Measurements from ENCODE around the gene TBL1X. TPM values are rescaled to one million over a fixed set of nuclear protein-coding genes. Genes with fewer than 3 reads are reported as not detected.
A peak's percentile ranks its signal among the peaks of the same experiment; 100 is the strongest.

Gene TBL1X
- total RNA-seq, 1 donor from 2014 or later = 49.8 TPM

DNA sequence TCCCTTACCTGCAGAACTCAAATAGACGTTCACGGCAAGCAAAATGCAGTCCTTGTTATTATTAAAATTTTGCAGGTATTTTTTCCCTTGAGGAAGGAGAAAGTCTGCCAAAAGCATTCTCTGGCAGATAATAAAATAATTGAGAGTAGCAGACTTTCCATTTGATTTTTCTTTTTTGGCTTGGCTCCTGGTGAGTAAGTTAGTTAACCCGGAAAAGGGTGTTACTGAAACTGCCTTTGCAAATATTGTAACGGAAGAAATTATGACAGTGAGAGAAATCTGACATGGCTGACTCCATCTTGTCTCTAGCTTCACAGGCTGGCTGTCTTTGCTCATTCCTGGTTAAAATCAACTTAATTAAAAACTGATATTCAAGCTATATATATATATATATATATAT, 200.3 kb downstream of the TBL1X start:
- no peak for DNase-seq (ENCODE audit: low read depth)

DNA sequence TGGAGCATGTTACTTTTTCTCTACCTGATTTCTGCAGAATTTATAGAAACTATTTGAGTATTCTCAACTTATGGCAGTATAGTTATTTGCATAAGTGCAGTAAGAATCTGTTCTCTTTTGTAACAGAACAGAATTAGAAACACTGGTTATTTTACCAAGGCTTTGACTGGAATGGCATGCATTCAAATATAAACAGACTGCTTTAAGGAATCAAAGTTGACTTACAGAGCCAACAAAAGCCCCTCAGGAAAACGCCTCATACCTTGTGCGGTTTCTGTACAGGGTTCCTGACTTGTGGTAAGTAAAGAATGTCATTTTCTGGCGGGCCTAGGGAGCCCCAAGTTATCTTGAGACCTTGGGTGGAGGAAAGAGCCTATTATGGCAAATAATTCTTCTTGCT, 203.7 kb downstream of the TBL1X start:
- peak; percentile 30 for DNase-seq (ENCODE audit: low read depth)

DNA sequence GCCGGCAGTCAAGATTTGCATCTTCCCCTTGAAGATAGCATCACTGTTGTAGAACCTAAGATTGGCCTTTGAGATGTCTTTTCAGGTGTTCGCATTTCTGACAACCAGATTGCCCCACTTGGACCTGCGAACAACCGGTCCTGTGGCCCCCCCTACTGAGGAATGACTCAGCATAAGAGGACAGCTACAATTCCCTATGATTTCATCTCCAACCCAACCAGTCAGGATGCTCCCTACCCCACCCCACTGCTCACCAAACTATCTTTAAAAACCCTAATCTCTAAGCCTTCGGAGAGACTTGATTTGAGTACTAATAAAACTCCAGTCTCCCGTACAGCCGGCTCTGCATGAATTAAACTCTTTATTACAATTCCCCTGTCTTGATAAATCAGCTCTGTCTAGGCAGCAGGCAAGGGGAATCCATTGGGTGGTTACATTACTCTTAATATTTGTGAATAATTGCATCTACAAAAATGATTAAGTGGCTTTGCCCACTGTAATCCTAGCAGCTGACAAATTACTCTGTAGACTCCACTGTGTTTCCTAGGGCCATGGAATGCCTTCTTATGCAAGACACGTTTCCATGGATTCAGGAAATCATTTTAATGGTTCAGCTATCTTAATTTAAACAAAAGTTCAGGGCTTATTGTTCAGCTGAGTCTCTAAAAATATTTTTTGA, 205.4 kb downstream of the TBL1X start:
- peak; percentile 57 for DNase-seq (ENCODE audit: low read depth)

DNA sequence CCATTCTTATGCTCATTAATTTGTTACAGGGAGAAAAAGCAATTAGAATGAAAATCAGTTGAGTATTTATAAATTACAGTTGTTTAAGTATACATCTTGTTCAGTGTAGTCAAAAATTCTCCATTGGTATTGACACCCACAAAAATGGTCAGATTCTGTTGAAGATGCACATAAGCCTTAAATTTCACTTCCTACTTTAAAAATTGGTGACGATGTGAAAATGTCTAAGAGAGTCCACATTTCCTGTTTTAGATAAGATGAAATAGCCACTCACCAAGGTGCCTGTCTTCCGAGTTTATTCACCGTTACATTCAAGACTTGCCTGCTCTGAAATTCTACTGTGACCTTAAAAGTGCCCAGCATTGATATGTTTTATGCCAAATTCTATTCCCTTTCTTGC, 207.1 kb downstream of the TBL1X start:
- DNase-seq (ENCODE audit: low read depth) = no peak

DNA sequence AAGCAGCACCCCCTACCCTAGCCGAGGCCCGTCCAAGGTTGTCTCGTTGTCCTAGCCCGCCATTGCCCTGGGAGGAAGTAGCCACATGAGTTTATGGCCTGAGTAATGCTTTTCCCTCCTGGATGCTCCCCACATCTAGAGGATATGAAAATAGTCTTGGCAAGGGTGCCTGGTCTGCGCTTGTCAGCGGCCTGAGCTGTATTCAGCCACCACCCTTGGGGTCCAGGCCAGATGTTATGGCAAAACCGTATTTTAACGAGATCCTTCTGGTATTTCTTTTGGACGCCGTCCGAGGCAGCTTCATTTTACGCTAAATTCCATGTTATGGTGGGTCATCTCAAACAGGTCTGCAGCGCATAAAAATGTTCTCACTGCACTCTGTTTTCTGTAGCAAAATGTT, 211.4 kb downstream of the TBL1X start:
- DNase-seq (ENCODE audit: low read depth) = no peak

DNA sequence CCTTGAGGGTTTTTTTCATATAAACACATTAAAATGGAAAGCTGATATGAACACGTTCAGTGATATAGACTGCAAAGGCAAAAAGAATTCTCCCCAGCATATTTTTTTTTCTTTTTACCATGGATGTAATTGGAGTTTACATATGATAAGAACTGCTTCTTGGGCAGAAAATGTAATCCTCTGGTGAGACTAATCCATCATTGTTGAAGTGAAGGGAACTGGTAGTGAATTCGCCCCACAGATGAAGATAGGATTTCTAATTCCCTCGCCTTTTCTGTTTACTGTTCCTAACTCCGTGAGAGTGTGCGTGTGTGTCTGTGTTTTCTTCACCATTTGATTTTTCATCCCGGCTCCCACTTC, 211.9 kb downstream of the TBL1X start:
- DNase-seq (ENCODE audit: low read depth) = no peak

DNA sequence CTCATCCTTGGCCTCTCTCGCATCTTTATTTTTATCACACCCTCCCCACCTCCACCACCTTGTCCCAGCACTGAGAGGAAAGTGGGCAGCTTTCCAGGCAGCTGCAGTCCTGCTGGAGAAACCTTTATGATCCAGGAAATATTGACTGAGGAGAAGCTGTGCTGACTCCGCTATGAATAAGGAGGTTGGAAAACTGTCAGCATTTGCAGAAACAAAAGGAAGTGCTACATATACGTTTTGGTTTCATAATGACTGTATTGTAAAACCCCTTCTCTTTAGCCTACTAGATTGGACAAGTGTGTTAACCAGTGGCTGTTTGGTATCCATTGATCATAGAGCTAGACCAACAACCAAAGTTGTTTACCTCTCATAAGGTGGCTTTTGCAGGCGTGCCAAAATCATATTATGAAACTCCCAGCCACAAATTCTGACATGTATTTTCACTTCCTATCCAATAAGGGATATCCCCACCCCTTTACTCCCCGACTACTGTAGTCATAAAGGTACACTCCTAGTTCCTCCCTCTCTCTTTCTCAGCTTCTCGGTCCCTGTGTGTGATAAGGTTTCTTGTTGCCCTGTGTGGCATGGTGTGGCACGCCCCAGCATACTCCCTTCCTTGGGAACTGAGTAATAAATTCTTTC, 212.4 kb downstream of the TBL1X start:
- peak; percentile 3 for DNase-seq (ENCODE audit: low read depth)

DNA sequence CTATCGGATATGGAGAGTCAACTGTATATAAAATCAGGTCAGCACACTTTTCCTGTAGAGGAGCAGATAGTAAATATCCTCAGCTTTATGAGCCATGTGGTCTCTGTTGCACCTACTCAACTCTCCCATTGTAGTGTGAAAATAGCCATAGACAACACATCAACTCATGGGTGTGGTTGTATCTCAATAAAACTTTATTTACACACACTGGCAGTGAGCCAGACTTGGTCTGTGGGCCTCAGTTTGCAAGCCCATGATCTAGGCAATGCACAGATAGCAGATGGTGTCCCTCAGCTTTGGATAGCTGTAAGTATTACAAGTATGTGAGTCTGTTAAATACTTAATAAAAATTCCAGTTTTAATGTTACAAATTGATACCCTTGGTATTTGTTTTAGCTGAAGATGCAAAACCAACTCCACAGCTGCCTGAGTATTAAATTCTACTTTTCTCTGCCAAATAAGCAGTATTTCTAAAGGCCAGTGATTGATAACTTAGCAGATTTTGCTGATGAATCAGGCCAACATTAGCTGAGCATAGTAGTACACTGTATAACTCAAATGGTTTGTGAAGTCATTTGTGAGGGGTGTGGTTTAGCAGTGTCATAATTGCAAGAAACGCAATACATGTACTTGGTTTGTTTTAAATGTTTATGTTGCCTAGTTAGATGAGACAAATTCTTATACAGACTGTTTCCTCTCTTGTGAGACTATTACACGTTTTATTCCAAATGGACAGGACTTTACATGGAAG, 213.5 kb downstream of the TBL1X start:
- DNase-seq (ENCODE audit: low read depth) = no peak

DNA sequence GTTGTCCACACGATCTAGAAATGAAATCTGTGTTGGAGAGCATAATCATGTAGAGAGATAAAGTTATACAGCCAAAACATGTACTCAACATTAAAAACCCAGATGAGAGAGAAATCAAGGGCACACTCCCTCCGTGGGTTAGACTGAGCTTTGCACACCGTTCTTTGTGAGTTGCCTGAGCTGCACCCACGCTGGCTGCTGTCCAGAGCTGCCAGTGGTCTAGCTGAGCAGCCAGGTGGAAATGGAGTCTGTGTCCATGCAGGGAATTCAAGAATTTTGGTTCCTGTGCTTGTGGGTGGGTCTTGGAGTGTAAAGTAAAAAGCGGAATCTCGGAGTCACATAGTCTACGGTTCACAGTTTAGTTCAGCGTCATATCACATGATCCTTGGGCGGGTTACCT, 216.2 kb downstream of the TBL1X start:
- no peak for DNase-seq (ENCODE audit: low read depth)

- DNase-seq (ENCODE audit: low read depth) = peak; percentile 88
Measured at GRCh38 chrX:9681422-9681821, 216.6 kb downstream of the TBL1X start.

DNA sequence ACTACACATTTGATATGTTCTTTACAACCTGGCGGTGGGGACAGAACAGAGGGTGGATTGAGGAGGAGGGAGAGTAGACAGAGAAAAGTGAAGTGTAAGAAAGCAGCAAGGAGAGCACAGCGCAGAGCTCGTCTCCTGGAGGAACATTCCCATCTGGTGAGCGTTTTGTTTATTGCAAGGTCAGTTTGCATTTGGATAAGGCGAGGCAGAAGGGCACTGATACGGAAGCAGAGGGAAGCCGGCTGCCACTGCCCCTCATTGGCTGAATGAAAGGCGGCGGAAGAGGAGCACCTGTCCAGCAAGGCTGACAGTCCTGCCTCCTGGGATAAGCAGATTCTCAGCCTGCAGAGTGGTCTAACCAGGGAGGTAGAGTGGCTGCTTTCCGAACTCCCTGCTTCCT, 217.6 kb downstream of the TBL1X start:
- no peak for DNase-seq (ENCODE audit: low read depth)

DNA sequence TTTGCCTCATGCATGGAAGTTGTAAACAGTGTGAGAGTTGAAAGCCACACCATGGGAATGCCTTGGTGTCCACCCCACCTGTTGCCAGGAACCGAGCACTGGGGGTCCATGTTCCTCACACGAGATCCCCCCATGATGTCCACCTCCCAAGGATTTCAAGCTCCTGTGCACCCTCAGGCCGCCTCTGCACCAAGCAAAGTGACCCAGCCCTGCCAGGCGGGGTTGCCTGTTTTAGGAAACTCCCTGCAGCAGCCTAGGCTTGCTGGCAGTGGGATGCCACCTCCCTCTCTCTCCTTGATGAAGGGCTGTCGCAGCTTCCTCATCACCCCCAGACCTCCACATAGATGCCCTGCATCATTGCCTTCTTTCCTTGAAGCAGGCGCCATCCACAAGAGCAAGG, 218.0 kb downstream of the TBL1X start:
- no peak for DNase-seq (ENCODE audit: low read depth)

GRCh38 chrX:9683350-9683749, 218.5 kb downstream of the TBL1X start:
- DNase-seq (ENCODE audit: low read depth) = no peak

DNA sequence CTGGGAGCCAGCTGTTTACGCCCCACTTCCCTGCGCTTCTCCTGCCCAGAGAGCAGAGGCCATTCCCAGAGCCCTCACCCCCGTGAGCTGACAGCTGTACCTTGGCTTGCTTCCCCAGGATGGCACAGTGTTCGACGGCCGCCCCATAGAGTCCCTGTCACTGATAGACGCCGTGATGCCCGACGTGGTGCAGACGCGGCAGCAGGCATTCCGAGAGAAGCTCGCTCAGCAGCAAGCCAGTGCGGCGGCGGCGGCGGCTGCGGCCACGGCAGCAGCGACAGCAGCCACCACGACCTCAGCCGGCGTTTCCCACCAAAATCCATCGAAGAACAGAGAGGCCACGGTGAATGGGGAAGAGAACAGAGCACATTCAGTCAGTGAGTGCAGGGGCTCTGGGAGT, 223.0 kb downstream of the TBL1X start:
- no peak for DNase-seq (ENCODE audit: low read depth)

DNA sequence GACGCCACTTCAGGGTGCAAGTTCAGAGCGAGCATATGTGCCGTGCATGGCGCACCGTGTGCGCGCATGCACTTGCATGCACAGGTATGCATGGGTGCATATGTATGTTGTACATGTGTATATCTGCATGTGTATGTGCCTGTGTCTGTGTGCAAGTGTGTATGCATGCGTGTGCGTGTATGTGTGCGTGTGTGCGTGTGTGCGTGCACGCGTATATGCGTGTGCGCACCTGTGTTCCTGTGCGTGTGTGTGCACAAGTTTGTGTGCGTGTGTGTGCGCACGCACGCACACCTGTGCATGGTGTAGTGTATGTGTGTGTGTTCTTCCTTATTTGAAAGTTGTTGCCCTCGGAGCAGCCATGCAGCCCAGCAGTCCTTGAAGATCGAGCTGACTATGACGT, 224.0 kb downstream of the TBL1X start:
- DNase-seq (ENCODE audit: low read depth) = no peak

GRCh38 chrX:9690046-9690445, 225.2 kb downstream of the TBL1X start:
- no peak for DNase-seq (ENCODE audit: low read depth)

- no peak for DNase-seq (ENCODE audit: low read depth)
Measured at GRCh38 chrX:9693307-9694001, 228.6 kb downstream of the TBL1X start.

GRCh38 chrX:9698576-9698975, 233.7 kb downstream of the TBL1X start:
- DNase-seq (ENCODE audit: low read depth) = no peak

- no peak for DNase-seq (ENCODE audit: low read depth)
Measured at GRCh38 chrX:9700555-9700954, 235.7 kb downstream of the TBL1X start.

- no peak for DNase-seq (ENCODE audit: low read depth)
Measured at GRCh38 chrX:9701790-9702189, 236.9 kb downstream of the TBL1X start.

GRCh38 chrX:9703406-9703805, 238.5 kb downstream of the TBL1X start:
- no peak for DNase-seq (ENCODE audit: low read depth)

GRCh38 chrX:9704876-9705465, 240.1 kb downstream of the TBL1X start:
- no peak for DNase-seq (ENCODE audit: low read depth)
